GM19372 (cell line): ENCODE results near the gene LSM14A.
"Not testable (repeated sequence)": the region's sequence is repeated elsewhere in the genome, so short reads cannot be mapped to it uniquely, and the experiment has no call there.

Experiments
- ATAC-seq: cut with Tn5 transposase; IDR thresholded peaks from one replicate; pipeline ENCODE4 v1.9.1; 2021; ENCODE audit warnings: mild to moderate bottlenecking, low read depth, moderate library complexity; ENCODE audit not compliant: unreplicated experiment

LSM14A gene

DNA sequence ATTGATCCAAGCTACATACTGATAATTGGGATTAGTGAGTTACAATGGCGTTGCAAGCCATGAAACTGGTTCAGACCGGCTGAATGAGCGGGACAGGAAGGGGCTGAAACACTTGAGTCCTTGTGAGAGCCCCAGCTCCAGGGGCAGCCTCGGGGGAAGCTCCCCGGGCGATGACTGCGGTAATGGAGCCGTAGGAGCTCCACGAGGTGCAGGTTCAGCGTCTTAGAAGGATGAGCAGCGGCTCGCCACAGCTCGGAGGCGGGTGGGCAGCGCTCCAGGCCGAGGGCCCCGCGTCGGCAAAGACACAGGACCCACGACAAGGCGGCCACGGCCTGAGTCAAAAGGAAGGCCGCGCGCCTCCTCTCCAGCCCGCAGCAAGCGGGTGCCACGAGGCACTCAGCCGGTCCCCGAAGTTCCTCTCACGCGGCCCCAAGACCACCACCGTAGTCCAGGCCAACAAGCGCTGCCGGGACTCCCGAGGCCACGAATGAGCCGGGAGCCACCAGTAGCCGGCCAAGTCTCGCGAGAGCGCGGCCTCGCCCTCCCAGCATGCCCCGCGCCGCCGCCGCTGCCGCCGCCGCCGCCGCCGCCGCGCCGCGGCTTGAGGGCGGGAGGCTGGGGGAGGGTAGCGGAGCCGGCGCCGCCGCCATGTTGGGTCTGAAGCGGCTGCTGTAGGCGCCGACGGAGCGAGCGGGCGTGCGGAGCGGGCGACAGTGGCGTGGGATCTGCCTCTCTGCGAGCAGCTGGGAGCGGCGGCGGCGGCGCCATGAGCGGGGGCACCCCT is at the start of gene LSM14A:
Gene LSM14A (plus strand): TSS at position 628 of the 784 bp plus-strand sequence. CDS start 139 bp downstream, at position 767.
- peak; percentile 70 for ATAC-seq

DNA sequence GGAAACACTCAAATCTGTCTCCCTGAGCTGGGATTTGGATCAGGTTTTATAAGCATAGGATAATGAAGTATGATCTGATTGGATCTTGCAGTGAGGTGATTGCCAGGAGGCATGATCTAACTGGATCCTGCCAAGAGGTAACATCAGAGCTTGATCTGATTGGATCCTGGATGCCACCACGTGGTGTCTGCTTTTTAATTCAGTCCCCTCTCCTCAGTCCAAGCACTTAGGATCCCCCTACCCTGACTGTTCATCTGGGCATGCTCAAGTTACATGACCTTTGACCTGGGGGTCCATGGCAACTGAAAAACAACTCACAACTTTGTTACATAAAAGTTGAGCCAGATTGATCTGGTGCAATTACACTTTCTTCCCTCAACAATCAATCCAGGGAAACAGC is 47.5 kb upstream of the LSM14A start:
- ATAC-seq: no peak

DNA sequence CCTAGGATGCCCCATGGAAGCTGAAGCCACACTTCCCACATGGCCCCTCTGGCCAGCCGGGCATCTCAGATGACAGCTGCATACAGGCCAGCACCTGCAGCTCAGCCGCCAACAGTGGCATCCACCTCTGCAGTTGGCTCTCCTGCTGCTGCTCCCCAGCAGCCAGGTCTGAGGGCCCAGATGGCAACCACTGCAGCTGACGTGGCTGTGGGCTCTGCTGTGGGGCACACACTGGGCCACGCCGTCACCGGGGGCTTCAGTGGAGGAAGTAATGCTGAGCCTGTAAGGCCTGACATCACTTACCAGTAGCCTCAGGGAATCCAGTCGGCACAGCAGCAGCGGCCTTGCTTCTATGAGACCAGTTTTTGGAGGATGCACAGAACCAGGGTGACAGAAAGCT is 45.3 kb upstream of the LSM14A start:
- ATAC-seq: no peak

DNA sequence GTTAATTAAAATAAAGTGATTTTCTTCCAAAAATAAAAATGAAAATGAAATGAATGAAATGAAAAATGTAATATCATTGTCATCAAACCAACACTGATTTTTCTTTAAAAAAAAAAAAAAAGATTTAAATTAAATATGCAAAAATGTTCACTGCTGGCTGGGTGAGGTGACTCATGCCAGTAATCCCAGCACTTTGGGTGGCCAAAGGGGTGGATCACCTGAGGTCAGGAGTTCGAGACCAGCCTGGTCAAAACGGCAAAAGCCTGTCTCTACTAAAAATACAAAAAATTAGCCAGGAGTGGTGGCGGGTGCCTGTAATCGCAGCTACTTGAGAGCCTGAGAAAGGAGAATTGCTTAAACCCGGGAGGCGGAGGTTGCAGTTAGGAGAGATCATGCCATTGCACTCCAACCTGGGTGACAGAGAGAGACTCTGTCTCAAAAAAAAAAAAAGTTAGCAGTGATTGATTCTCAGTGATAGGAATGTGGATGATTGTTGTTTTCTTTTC is 44.6 kb upstream of the LSM14A start:
- ATAC-seq: no peak

DNA sequence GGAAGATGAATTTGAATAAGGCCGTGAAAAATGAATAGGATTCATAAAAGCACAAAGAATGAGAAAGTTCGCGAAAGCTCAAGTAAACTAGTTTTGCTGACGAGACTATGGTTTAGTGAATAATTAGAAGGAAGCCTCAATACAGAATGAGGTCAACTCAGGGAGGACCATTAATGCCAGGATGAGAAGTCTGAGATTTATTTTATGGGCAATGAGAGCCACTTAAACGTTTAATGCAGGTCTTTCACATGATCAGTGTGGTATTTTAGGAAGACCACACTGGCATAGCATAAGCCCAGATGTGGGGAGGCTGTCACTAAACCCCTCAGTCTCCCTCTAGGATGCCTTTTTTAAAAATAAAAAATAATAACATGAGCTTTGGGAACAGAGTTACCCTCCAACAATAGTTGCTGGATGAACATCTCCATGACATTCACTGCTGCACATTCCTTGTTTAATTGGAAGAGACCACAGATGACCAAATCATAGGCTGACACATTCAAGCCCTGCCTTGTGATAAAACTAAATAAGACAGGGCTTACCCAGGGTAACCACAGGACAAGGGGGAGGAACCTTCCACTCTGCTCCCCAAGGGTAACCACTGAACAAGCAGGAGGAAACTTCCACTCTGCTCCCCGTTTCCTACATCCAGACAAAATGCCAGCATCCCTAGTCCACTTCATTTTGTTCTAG is 43.6 kb upstream of the LSM14A start:
- ATAC-seq: no peak

GRCh38 chr19:34131100-34131499 is 41.2 kb upstream of the LSM14A start:
- no peak for ATAC-seq

DNA sequence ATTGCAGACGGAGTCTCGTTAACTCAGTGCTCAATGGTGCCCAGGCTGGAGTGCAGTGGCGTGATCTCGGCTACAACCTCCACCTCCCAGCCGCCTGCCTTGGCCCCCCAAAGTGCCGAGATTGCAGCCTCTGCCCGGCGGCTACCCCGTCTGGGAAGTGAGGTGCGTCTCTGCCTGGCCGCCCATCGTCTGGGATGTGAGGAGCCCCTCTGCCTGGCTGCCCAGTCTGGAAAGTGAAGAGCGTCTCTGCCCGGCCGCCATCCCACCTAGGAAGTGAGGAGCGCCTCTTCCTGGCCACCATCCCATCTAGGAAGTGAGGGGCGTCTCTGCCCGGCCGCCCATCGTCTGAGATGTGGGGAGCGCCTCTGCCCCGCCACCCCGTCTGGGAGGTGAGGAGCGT is 40.2 kb upstream of the LSM14A start:
- not testable (repeated sequence) for ATAC-seq

- not testable (repeated sequence) for ATAC-seq
These were observed 39.6 kb upstream of the LSM14A start for GRCh38 chr19:34132706-34133105.

- peak; percentile 92 for ATAC-seq
These were observed 37.9 kb upstream of the LSM14A start for GRCh38 chr19:34134190-34135053.

DNA sequence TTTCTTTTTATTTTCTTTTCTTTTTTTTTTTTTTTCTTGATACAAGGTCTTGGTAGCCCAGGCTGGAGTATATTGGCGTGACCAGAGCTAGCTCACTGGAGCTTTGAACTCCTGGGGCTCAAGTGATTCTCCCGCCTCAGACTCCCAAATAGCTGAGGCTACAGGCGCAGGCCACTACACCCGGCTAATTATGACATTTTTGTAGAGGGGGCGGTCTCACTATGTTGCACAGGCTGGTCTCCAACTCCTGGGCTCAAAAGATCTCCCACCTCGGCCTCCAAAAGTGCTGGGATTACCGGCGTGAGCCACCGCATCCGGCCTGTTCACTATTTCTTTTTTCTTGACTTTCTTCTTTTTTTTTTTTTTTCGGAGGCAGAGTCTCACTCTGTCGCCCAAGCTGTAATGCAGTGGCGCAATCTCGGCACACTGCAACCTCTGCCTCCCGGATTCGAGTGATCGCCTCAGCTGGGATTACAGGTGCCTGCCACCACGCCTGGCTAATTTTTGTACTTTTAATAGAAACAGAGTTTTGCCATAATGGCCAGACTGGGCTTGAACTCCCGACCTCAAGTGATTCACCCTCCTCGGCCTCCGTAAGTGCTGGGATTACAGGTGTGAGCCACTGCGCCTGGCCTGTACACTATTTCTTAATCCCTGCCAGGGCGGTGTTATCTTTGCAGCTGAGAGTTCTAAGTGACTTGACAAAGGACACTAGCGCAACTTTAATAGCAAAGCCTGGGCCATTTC is 37.1 kb upstream of the LSM14A start:
- ATAC-seq: no peak

GRCh38 chr19:34135821-34136611 is 36.3 kb upstream of the LSM14A start:
- ATAC-seq: no peak

GRCh38 chr19:34141025-34141424 is 31.3 kb upstream of the LSM14A start:
- ATAC-seq: no peak

DNA sequence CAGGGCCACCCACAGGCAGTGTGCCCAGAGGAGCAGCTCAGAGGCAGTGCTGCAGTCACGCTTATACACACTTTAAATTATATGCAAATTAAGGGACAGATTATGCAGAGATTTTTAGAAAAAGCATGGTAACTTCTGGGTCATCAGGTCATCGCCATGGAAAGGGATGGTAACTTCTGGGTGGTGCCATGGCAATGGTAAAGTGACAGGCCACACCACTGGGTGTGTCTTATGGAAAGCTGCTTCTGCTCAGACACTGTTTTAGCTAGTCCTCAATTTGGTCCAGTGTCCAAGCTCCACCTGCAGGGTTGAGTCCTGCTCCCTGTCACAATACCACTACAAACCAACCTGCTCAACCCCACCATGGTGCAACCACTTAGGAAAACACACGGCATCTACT is 29.9 kb upstream of the LSM14A start:
- no peak for ATAC-seq

DNA sequence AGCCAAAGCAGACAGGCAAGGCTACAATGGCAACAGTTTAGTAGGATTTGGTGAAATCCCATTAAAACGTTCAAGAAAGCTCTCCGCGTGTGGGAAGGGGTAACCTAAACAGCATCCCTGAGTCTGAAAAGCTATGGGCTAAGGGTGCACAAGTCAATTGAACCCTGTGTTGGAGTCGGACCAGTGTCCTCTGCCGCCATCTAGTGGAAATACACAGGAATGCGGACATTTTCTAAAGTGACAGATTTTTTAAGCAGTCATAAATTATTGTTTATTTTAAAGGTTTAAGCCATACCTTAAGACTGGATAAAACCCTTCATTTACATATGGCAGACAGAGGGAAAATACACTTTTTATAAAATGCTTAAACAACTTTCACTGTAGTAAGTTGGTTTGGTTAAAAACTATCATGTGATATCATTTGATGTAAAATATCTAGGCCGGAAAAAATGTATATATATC is 26.5 kb upstream of the LSM14A start:
- no peak for ATAC-seq

DNA sequence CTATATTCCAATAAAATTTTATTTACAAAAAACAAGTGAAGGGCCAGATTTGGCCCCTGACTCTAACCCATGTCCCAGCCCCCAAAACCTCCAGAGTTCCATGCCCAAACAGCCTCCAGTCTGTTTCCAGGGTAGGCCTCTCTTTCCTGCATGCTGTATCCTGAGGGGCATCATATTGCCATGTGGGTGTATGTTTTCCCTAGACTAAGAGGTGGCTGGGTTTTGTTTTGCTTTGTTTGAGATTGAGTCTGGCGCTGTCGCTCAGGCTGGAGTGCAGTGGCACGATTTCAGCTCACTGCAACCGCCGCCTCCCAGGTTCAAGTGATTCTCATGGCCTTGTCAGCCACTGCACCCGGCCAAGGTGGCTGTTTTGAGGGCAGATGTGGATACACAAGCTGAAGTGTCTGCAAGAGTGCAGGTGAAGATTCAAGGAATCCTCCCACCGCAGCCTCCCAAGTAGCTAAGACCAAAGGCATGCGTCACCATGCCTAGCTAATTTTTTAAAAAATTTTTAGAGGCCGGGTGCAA is 23.6 kb upstream of the LSM14A start:
- no peak for ATAC-seq

GRCh38 chr19:34149873-34150272 is 22.4 kb upstream of the LSM14A start:
- ATAC-seq: no peak

DNA sequence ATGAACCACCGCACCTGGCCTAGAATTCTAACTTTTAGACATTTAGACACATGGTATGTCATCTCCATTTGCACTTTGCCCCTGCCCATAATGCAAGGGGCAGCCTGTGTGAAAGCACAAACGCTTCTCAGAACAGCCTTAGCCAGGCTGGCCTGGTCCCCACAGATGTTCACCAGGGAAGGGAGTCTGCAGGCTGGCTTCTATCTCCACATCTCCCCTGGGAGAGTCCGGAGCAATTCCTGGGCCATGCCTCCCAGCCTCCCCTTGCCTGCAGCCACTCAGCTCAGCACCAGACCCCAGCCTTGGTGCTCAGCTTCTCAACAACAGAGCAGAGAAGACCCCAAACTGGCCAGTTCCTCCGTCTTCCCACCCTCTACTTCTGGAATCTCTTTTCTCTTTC is 21.7 kb upstream of the LSM14A start:
- no peak for ATAC-seq

DNA sequence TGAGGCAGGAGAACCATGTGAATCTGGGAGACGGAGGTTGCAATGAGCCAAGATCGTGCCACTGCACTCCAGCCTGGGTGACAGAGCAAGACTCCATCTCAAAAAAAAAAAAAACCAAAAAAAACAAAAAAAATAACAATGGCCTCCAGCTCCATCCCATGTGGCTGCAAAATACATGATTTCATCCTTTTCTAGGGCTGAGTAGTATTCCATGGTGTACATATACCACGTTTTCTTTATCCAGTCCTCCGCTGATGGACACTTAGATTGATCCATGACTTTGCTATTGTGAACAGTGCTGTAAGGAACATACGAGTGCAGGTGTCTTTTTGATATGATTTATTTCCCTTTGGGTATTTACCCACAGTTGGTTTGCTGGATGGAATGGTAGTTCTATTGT is 20.9 kb upstream of the LSM14A start:
- ATAC-seq: no peak

DNA sequence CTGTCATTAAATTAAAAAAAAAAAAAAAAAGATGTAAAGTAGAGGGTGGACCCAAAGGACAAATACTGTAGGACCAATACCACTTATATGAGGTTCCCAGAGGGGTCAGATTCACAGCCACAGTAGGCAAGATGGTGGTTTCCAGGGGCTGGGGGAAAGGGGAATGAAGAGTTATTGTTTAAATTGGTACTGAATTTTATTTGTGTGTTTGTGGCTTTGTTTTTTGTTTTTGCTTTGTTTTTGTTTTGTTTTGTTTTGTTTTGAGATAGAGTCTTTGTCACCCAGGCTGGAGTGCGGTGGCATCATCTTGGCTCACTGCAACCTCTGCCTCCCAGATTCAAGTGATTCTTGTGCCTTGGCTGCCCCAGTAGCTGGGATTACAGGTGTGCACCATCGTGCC is 17.9 kb upstream of the LSM14A start:
- no peak for ATAC-seq
